K562 (cell line): ENCODE measurements around the gene ZNF521. TPM values are rescaled to one million over a fixed set of nuclear protein-coding genes. Genes with fewer than 3 reads are reported as not detected.
A peak's percentile ranks its signal among the peaks of the same experiment; 100 is the strongest.

Source experiments
- ETV5 ChIP-seq: sonication (generic); formaldehyde crosslinking; IDR thresholded peaks from 2 replicates; pipeline ENCODE4 v1.4.0; 2020; ENCODE audit warnings: low read depth, mild to moderate bottlenecking, missing genetic modification reagents
- FIP1L1 ChIP-seq: fragments of 200-400 bp; formaldehyde crosslinking; IDR thresholded peaks from 2 replicates; pipeline ENCODE4 v1.6.1; 2018; ENCODE audit warnings: mild to moderate bottlenecking, low read depth, low read length; ENCODE audit not compliant: poor library complexity, severe bottlenecking
- PTRF ChIP-seq: fragments of 450-650 bp; IDR thresholded peaks from 2 replicates; pipeline ENCODE4 v1.6.1; 2016; ENCODE audit warnings: mild to moderate bottlenecking, missing genetic modification characterization, missing compliant biosample characterization
- RAD51 ChIP-seq: fragments of 450-650 bp; IDR thresholded peaks from 2 replicates; pipeline ENCODE4 v1.7.1; 2016; ENCODE audit warnings: low read depth, mild to moderate bottlenecking, borderline replicate concordance
- RB1 ChIP-seq: fragments of 450-650 bp; IDR thresholded peaks from 2 replicates; pipeline ENCODE4 v1.6.1; 2017; ENCODE audit warnings: low read depth, mild to moderate bottlenecking
- RUNX1 ChIP-seq: sonication (generic); IDR thresholded peaks from 2 replicates; pipeline ENCODE4 v1.6.1; 2016; ENCODE audit warnings: antibody characterized with exemption, low read depth
- SIN3A ChIP-seq, 2 experiments: fragments of 150-350 bp in 1 of 2; IDR thresholded peaks; 2 replicates each; pipeline ENCODE4 v1.6.1; 2011 to 2016; ENCODE audit warnings: borderline replicate concordance in 2 of 2, low read depth in 2 of 2, low read length in 2 of 2, mild to moderate bottlenecking in 2 of 2, moderate library complexity in 2 of 2; ENCODE audit not compliant: control insufficient read depth in 1 of 2
- SMAD2 ChIP-seq: fragments of 150-350 bp; IDR thresholded peaks from 2 replicates; pipeline ENCODE4 v1.6.1; 2014; ENCODE audit warnings: low read depth, mild to moderate bottlenecking, low read length
- TAF15 ChIP-seq: fragments of 200-400 bp; formaldehyde crosslinking; IDR thresholded peaks from 2 replicates; pipeline ENCODE4 v1.6.1; 2017; ENCODE audit warnings: mild to moderate bottlenecking, low read depth, low read length, moderate library complexity
- TCF7L2 ChIP-seq: fragments of 150-350 bp; IDR thresholded peaks from 2 replicates; pipeline ENCODE4 v1.6.1; 2016; ENCODE audit warnings: low read depth, mild to moderate bottlenecking, low read length, moderate library complexity
- TEAD1 ChIP-seq, 2 experiments: fragments of 450-650 bp in 1 of 2; sonication (generic) in 1 of 2; formaldehyde crosslinking; IDR thresholded peaks; 2 replicates each; pipeline versions ENCODE4 v1.4.0 to v1.8.0; 2020 to 2022; ENCODE audit warnings: mild to moderate bottlenecking in 2 of 2, missing genetic modification reagents in 1 of 2
- U2AF1 ChIP-seq: fragments of 200-400 bp; formaldehyde crosslinking; optimal IDR thresholded peaks from 2 replicates; pipeline ENCODE3; 2017; ENCODE audit warnings: mild to moderate bottlenecking, low read depth, low read length, moderate library complexity
- ZFP30 ChIP-seq: fragments of 250-450 bp; sonication (Bioruptor Pico); IDR thresholded peaks from 2 replicates; pipeline ENCODE4 v1.8.0; 2022; ENCODE audit warnings: moderate library complexity, mild to moderate bottlenecking, inconsistent platforms, borderline replicate concordance
- ZNF77 ChIP-seq: fragments of 250-450 bp; sonication (Bioruptor Pico); IDR thresholded peaks from 2 replicates; pipeline ENCODE4 v1.5.0; 2020
- polyA plus RNA-seq, 8 experiments: library from polyadenylated mRNA; depleted of rRNA in 4 of 8; stranded (reverse) in 5 of 8; unstranded in 3 of 8; fragments of >200 nt; fragmentation: Nextera tagmentation in 2 of 8; fragmentation: Illumina TruSeq in 1 of 8; extraction: Ambion mirVana in 2 of 8; extraction: Trizol in 1 of 8; gene quantifications; 2 replicates each; pipeline versions ENCODE4 v1.2.1 to v1.2.3, GENCODE V29; 2011 to 2014; ENCODE audit warnings: inconsistent platforms in 1 of 8, missing spikeins in 1 of 8
- total RNA-seq, 7 experiments: library from RNA; depleted of rRNA in 6 of 7; stranded (reverse); fragments of >200 nt in 6 of 7; fragmentation: Illumina TruSeq in 2 of 7; extraction: Trizol in 2 of 7; gene quantifications; 2 replicates each; pipeline versions ENCODE4 v1.2.1 to v1.2.3, GENCODE V29; 2011 to 2021; ENCODE audit warnings: low replicate concordance in 1 of 7
- TF ChIP-seq, protein P1 (sequence below), 2 experiments: fragments of 150-350 bp in 1 of 2; IDR thresholded peaks; 2 replicates each; pipeline ENCODE4 v1.6.1; 2012 to 2016; ENCODE audit warnings: low read depth in 2 of 2, low read length in 2 of 2, mild to moderate bottlenecking in 1 of 2, moderate library complexity in 1 of 2
- TF ChIP-seq, protein P2 (sequence below): fragments of 450-650 bp; formaldehyde crosslinking; IDR thresholded peaks from 2 replicates; pipeline ENCODE4 v1.4.0; 2020; ENCODE audit warnings: mild to moderate bottlenecking
- TF ChIP-seq, protein P3 (sequence below), 2 experiments: IDR thresholded peaks in 1 of 2; conservative IDR thresholded peaks in 1 of 2; 2 replicates each; pipeline ENCODE4 v1.6.1; 2016; ENCODE audit warnings: low read depth in 2 of 2, mild to moderate bottlenecking in 1 of 2, missing compliant biosample characterization in 1 of 2, missing genetic modification characterization in 1 of 2, moderate library complexity in 1 of 2
- TF ChIP-seq, protein P4 (sequence below): fragments of 450-650 bp; IDR thresholded peaks from 2 replicates; pipeline ENCODE4 v1.6.1; 2016; ENCODE audit warnings: antibody characterized with exemption

Gene ZNF521
- total and polyA plus RNA-seq, 9 of the 15 experiments (the other 6 are each of a cell fraction or from before 2014, with no cell fraction given) = 1.2 to 5.8 (median 1.6) TPM

DNA sequence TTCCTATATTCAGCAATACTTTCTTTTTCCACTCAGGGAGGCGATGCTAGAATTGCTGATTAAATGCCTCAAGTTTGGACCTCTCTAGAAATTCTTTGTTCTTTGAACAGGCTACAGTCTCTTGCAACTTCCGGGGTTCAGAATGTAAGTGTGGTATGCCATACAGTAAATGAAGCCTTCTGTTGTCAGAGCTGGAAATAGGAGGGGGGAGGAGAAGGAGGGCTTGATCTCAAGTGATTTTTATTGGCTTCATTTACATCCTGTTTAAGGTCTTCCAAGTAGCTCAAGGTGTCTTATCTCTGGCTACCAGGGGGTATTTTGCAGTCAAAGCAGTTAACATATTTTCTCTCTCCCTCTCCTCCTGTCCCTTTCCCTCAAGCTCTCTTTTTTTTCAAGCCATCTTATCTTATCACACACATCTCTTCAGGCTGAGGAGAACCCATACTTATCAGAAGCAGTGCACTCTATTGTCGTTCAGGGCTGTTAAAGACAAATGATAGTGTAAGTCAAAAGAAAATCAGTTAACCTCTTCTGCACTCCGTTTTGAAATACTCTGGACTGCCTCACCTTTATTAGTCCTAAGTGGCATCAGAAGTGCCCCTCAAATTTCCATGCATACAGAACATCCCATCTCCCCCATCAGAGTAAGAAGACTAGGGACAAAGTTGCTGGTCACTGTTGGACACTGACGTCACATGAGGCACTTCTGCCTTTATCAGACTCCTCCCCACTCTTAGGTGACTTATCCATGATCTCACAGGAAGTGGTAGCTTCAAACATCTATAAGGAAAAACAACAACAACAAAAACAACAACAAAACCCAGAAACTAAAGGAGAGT is 112.2 kb downstream of the ZNF521 start (continued):
- TF ChIP-seq, protein P1, sequence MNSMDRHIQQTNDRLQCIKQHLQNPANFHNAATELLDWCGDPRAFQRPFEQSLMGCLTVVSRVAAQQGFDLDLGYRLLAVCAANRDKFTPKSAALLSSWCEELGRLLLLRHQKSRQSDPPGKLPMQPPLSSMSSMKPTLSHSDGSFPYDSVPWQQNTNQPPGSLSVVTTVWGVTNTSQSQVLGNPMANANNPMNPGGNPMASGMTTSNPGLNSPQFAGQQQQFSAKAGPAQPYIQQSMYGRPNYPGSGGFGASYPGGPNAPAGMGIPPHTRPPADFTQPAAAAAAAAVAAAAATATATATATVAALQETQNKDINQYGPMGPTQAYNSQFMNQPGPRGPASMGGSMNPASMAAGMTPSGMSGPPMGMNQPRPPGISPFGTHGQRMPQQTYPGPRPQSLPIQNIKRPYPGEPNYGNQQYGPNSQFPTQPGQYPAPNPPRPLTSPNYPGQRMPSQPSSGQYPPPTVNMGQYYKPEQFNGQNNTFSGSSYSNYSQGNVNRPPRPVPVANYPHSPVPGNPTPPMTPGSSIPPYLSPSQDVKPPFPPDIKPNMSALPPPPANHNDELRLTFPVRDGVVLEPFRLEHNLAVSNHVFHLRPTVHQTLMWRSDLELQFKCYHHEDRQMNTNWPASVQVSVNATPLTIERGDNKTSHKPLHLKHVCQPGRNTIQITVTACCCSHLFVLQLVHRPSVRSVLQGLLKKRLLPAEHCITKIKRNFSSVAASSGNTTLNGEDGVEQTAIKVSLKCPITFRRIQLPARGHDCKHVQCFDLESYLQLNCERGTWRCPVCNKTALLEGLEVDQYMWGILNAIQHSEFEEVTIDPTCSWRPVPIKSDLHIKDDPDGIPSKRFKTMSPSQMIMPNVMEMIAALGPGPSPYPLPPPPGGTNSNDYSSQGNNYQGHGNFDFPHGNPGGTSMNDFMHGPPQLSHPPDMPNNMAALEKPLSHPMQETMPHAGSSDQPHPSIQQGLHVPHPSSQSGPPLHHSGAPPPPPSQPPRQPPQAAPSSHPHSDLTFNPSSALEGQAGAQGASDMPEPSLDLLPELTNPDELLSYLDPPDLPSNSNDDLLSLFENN (IDR thresholded peaks at IDR 0.05; ENCODE audit: low read depth in 2 of 2, low read length in 2 of 2) = no peak
- no peak for TF ChIP-seq PTRF
- no peak for TF ChIP-seq RUNX1
- TF ChIP-seq ZFP30 (CRISPR knock-in tag) = no peak
- TF ChIP-seq FIP1L1 = no peak
- TF ChIP-seq RAD51 = no peak
- no peak; the same call in 1 of the 2 replicates for TF ChIP-seq ETV5 (CRISPR knock-in tag)
- no peak for TF ChIP-seq SMAD2
- TF ChIP-seq TAF15 = no peak
- no peak for TF ChIP-seq TCF7L2
- TF ChIP-seq ZNF77 (CRISPR knock-in tag) = no peak
- TF ChIP-seq, protein P2, sequence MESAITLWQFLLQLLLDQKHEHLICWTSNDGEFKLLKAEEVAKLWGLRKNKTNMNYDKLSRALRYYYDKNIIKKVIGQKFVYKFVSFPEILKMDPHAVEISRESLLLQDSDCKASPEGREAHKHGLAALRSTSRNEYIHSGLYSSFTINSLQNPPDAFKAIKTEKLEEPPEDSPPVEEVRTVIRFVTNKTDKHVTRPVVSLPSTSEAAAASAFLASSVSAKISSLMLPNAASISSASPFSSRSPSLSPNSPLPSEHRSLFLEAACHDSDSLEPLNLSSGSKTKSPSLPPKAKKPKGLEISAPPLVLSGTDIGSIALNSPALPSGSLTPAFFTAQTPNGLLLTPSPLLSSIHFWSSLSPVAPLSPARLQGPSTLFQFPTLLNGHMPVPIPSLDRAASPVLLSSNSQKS (CRISPR knock-in tag) = no peak
- TF ChIP-seq TEAD1 (CRISPR knock-in tag; IDR thresholded peaks at IDR 0.05) = peak in 1 of 2 experiments; percentile 82; a peak in 2 of 4 replicates
- no peak for TF ChIP-seq SIN3A (IDR thresholded peaks at IDR 0.05; ENCODE audit: borderline replicate concordance in 2 of 2, control insufficient read depth in 1 of 2, low read depth in 2 of 2, low read length in 2 of 2)
- TF ChIP-seq RB1 = no peak
- TF ChIP-seq U2AF1 = no peak
- TF ChIP-seq, protein P3, sequence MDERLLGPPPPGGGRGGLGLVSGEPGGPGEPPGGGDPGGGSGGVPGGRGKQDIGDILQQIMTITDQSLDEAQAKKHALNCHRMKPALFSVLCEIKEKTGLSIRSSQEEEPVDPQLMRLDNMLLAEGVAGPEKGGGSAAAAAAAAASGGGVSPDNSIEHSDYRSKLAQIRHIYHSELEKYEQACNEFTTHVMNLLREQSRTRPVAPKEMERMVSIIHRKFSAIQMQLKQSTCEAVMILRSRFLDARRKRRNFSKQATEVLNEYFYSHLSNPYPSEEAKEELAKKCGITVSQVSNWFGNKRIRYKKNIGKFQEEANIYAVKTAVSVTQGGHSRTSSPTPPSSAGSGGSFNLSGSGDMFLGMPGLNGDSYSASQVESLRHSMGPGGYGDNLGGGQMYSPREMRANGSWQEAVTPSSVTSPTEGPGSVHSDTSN (CRISPR knock-in tag; IDR thresholded peaks at IDR 0.05; ENCODE audit: low read depth) = no peak
- TF ChIP-seq, protein P3 (tag; conservative IDR thresholded peaks at IDR 0.05; ENCODE audit: low read depth) = no peak
- TF ChIP-seq, protein P4, sequence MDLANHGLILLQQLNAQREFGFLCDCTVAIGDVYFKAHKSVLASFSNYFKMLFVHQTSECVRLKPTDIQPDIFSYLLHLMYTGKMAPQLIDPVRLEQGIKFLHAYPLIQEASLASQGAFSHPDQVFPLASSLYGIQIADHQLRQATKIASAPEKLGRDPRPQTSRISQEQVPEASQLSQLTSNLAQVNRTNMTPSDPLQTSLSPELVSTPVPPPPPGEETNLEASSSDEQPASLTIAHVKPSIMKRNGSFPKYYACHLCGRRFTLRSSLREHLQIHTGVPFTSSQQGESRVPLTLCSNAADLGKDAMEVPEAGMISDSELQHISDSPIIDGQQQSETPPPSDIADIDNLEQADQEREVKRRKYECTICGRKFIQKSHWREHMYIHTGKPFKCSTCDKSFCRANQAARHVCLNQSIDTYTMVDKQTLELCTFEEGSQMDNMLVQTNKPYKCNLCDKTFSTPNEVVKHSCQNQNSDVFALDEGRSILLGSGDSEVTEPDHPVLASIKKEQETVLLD = no peak
